ENCODE data around the gene ZNF598. TPM values are rescaled to one million over a fixed set of nuclear protein-coding genes. Genes with fewer than 3 reads are reported as not detected.

ZNF598 gene
- polyA plus RNA-seq, 2 of the 4 experiments (the other 2 are of a cell fraction) = 17.7 to 33.8 TPM

DNA sequence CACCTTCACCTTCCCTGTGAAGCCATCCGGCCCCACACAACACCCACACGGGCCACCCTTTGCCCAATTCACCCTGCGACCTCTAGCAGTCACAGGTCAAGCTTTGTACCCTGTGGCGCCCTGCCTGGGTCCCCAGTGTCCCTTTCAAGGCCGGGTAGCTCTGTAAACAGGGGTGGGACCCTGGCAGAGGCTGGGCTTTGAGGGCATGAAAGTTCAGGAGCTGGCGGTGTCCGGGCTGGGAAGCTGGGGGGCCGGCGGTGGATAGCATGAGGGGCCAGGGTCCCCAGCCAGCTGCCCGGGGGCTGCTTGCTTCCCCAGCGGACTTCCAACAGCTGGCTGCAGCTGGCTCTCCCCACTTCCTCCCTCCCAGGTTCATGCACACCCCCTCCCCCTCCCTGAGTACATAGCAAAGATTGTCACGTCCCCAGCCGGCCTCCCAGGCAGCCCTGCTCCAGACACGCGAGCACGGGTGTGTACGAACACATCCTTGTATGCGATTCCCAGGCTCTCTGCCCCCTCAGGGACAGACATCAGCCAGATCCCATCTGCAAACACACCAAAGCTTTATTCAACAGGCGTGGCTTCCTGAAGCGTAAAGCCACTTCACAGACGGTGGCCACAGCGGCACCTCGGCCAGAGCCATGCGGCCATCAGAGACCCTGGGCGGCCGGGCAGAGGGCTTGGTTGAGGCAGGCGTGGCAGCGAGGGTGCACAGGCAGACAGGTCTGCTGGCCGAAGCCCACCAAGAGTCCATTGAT, 29.8 kb upstream of the ZNF598 start (continued):
- TF ChIP-seq, protein P1, sequence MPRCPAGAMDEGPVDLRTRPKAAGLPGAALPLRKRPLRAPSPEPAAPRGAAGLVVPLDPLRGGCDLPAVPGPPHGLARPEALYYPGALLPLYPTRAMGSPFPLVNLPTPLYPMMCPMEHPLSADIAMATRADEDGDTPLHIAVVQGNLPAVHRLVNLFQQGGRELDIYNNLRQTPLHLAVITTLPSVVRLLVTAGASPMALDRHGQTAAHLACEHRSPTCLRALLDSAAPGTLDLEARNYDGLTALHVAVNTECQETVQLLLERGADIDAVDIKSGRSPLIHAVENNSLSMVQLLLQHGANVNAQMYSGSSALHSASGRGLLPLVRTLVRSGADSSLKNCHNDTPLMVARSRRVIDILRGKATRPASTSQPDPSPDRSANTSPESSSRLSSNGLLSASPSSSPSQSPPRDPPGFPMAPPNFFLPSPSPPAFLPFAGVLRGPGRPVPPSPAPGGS (IDR thresholded peaks at IDR 0.05) = no peak
- TF ChIP-seq RAD21 (conservative IDR thresholded peaks at IDR 0.05 in 1 of 2, IDR thresholded peaks at IDR 0.05 in 1 of 2) = no peak

DNA sequence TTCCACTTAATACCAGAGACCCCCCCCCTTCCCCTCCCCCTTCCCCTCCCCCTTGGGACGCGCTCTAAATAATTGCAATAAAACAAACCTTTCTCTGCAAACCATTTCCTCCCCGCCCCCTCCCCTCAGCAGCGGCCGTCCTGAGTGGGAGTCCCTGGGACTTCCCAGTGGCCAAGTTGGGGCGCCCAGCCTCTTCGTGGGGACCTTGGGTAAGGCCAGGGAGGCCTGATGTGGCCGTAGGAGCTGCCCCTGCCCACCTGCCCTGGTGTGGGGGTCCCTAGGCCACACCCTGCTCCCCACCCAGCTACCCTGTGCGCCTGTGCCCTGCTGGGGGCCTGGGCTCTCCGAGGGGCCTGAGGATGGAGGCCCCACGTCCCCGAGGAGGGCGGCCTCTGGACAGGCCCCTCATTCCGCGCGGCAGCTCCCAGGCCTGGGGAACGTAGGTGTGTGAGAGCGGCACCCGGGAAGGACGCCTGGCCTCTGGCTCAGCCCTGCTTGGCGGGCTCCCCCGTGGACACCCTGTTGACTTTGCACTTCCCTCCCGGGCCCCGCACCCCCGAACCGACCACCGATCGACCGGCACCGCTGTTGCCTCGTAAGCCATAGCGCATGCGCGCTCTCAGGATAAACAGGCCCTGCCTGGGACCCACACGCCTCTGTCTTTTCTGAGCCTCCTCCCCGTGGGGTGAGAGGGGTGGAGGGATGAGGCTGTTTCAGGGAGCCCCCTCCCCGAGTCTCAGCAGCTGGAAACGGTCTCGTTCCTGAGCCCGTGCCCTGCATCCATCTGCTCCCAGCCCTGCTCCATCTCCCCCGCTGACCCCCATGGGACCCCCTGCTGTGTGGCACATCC, 29.0 kb upstream of the ZNF598 start:
- no peak for TF ChIP-seq RFX5 (IDR thresholded peaks at IDR 0.05)
- no peak for TF ChIP-seq RAD21 (conservative IDR thresholded peaks at IDR 0.05 in 1 of 2, IDR thresholded peaks at IDR 0.05 in 1 of 2)
- TF ChIP-seq ZNF302 (CRISPR knock-in tag; IDR thresholded peaks at IDR 0.05) = 0 out of 2 replicates have a peak, but pooled peaks have one; percentile 13
- TF ChIP-seq EHF (CRISPR knock-in tag; IDR thresholded peaks at IDR 0.05) = peak; percentile 73; the same call in 1 of the 2 replicates
- TF ChIP-seq CHD4 (IDR thresholded peaks at IDR 0.05; ENCODE audit: borderline replicate concordance) = no peak
- TF ChIP-seq JUN (IDR thresholded peaks at IDR 0.05) = 0 out of 5 replicates have a peak, but pooled peaks of 1 of the 2 experiments have one; percentile 3
- peak; percentile 56; the same call in 1 of the 2 replicates for TF ChIP-seq FOXS1 (CRISPR knock-in tag; IDR thresholded peaks at IDR 0.05)
- peak; percentile 54; the same call in 1 of the 2 replicates for TF ChIP-seq HOXB5 (CRISPR knock-in tag; IDR thresholded peaks at IDR 0.05)
- TF ChIP-seq, protein P1 (IDR thresholded peaks at IDR 0.05) = no peak
- no peak for TF ChIP-seq PHF8 (IDR thresholded peaks at IDR 0.05; ENCODE audit: borderline replicate concordance, low read depth)
- FAIRE-seq (no peak), ATAC-seq (no peak), DNase-seq (ENCODE audit: low read depth in 1 of 2, low spot score in 1 of 2) (no peak)
- ChIA-PET CTCF (interaction anchor here (1.1 to 4.0 kb wide), 9 partner anchors 9 to 102 kb away, joined by 3 to 25 read pairs (median 4); partner anchors contain the start of genes NTHL1 and TSC2), POLR2A (interaction anchor here (0.6 to 1.6 kb wide), 2 partner anchors 9 to 117 kb away, joined by 3 to 7 read pairs; partner anchors contain the start of genes NTHL1, TRAF7 and TSC2)
- Histone ChIP-seq H3K4me1 (peaks cover 97% of the 10 kb centered on the region), H3K4me3 (no peak overlapping the region), H3K9me3 (no peaks in the 10 kb centered on the region), H3K4me2 (peak overlapping the region; percentile 73), H3K27ac (peak overlapping the region; percentile 90)
- 85% methylated on average over 32 of the region's 41 CpGs for WGBS (ENCODE audit: missing lambda C conversion rate)

DNA sequence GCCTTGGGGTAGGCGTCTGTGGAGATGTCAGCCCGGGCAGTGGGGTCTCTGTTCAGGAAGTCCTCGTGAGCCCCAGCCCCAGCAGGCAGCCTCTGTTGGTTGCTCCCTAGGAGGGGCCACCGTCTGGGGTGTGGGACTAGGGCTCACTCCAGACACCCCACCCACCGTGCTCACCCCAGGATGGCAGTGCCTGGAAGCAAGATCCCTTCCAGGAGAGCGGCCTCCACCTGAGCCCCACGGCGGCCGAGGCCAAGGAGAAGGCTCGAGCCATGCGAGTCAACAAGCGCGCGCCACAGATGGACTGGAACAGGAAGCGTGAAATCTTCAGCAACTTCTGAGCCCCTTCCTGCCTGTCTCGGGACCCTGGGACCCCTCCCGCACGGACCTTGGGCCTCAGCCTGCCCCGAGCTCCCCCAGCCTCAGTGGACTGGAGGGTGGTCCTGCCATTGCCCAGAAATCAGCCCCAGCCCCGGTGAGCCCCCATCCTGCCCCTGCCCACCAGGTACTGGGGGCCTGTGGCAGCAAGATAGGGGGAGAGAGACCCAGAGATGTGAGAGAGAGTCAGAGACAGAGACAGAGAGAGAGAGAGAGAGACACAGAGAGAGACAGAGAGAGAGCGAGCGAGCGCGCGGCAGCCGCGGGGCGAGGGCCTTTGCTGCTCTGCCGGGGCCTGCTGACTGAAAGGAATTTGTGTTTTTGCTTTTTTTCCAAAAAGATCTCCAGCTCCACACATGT, 28.2 kb upstream of the ZNF598 start:
- Histone ChIP-seq H3K4me1 (peaks cover 97% of the 10 kb centered on the region), H3K4me2 (no peak overlapping the region), H3K27ac (peak overlapping the region; percentile 90 to 93; a peak in 5 of 6 replicates), H3K4me3 (no peak overlapping the region), H3K9me3 (no peaks in the 10 kb centered on the region)
- no peak for FAIRE-seq
- ATAC-seq = no peak
- WGBS (ENCODE audit: missing lambda C conversion rate) = 95% methylated on average over 29 of the region's 29 CpGs
- TF ChIP-seq, protein P2, sequence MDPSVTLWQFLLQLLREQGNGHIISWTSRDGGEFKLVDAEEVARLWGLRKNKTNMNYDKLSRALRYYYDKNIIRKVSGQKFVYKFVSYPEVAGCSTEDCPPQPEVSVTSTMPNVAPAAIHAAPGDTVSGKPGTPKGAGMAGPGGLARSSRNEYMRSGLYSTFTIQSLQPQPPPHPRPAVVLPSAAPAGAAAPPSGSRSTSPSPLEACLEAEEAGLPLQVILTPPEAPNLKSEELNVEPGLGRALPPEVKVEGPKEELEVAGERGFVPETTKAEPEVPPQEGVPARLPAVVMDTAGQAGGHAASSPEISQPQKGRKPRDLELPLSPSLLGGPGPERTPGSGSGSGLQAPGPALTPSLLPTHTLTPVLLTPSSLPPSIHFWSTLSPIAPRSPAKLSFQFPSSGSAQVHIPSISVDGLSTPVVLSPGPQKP (IDR thresholded peaks at IDR 0.05; ENCODE audit: low read depth, low read length) = no peak
- TF ChIP-seq ZNF302 (CRISPR knock-in tag; IDR thresholded peaks at IDR 0.05) (no peak), FOXS1 (CRISPR knock-in tag; IDR thresholded peaks at IDR 0.05) (no peak), RCOR1 (IDR thresholded peaks at IDR 0.05; ENCODE audit: low read depth, low read length) (no peak), NPAS2 (CRISPR knock-in tag; IDR thresholded peaks at IDR 0.05; ENCODE audit: borderline replicate concordance) (no peak), HDAC2 (IDR thresholded peaks at IDR 0.05) (no peak), ZSCAN20 (CRISPR knock-in tag; IDR thresholded peaks at IDR 0.05) (no peak)
- no peak for DNase-seq (ENCODE audit: low read depth in 1 of 2, low spot score in 1 of 2)
- ChIA-PET POLR2A (no interaction called here), CTCF (interaction anchor here (0.7 to 4.0 kb wide), 6 partner anchors 8 to 103 kb away, joined by 3 to 25 read pairs (median 4); no protein-coding TSS in a partner anchor)
